HCT116 (cell line): ENCODE data around the gene SHISAL2B. TPM values are rescaled to one million over a fixed set of nuclear protein-coding genes. Genes with fewer than 3 reads are reported as not detected.

Experiments
- ATAC-seq: fragments of 200-7000 bp; cut with Tn5 transposase; 2 replicates; pipeline ENCODE4 v1.9.1; 2020; ENCODE audit warnings: mild to moderate bottlenecking, moderate library complexity
- BruUV-seq: library from RNA; stranded (reverse); fragments of 400-500 nt; replicated peaks from 2 replicates; lab custom pipeline; 2021; lab: Mats Ljungman, UMichigan
- CTCF ChIA-PET: fragments of 300-600 bp; sonication (Branson Sonifier 250); formaldehyde crosslinking; loops from one replicate; lab custom pipeline; 2021; ENCODE audit warnings: antibody characterized with exemption; lab: Charles Lee
- POLR2A ChIA-PET: fragments of 300-600, 350-600 bp; sonication (Branson Sonifier 250); formaldehyde crosslinking; loops from one replicate; lab custom pipeline; 2021; ENCODE audit warnings: antibody characterized with exemption; lab: Charles Lee
- RAD21 ChIA-PET, 2 experiments: fragments of 300-600 bp; sonication (Branson Sonifier 250); formaldehyde crosslinking; loops; one replicate each; lab custom pipeline; 2023; ENCODE audit warnings: low total read pairs in 2 of 2; ENCODE audit not compliant: uncharacterized antibody in 2 of 2, unreplicated experiment in 2 of 2, low non-redundant PET in 1 of 2; lab: Charles Lee
- DNase-seq: peaks from one replicate; pipeline ENCODE4 v3.0.0-alpha.2; 2010; ENCODE audit warnings: low read depth, low spot score
- H2AFZ ChIP-seq: fragments of 200-600 bp; shearing (Covaris generic), sonication (generic); 2 replicates; pipeline ENCODE4 v1.6.1; 2017; ENCODE audit warnings: low read depth, mixed run types, mixed read lengths, antibody characterized with exemption, low read length; ENCODE audit not compliant: poor library complexity, severe bottlenecking
- H3K27ac ChIP-seq: 2 replicates; pipeline ENCODE4 v1.5.1; 2012; ENCODE audit warnings: low read depth, low read length
- H3K27me3 ChIP-seq: fragments of 200-600 bp; sonication (generic); 2 replicates; pipeline ENCODE4 v1.6.1; 2016; ENCODE audit warnings: mixed run types, low read length, mixed read lengths; ENCODE audit not compliant: insufficient read depth
- H3K36me3 ChIP-seq, 2 experiments: fragments of 200-500 bp in 1 of 2; fragments of 200-600 bp in 1 of 2; sonication (Bioruptor generic) in 1 of 2; sonication (generic) in 1 of 2; 2 replicates each; pipeline versions ENCODE4 v1.5.1 to v1.6.1; 2014 to 2016; ENCODE audit warnings: low read length in 2 of 2, inconsistent platforms in 1 of 2, mixed read lengths in 1 of 2, mixed run types in 1 of 2; ENCODE audit not compliant: insufficient read depth in 2 of 2, control insufficient read depth in 1 of 2
- H3K4me1 ChIP-seq, 2 experiments: fragments of 200-600 bp in 1 of 2; sonication (generic) in 1 of 2; 2 replicates each; pipeline versions ENCODE4 v1.5.1 to v1.6.1; 2012 to 2017; ENCODE audit warnings: low read length in 2 of 2, inconsistent platforms in 1 of 2, mild to moderate bottlenecking in 1 of 2, mixed read lengths in 1 of 2, mixed run types in 1 of 2, moderate library complexity in 1 of 2; ENCODE audit not compliant: insufficient read depth in 2 of 2, control insufficient read depth in 1 of 2
- H3K4me2 ChIP-seq: fragments of 200-600 bp; sonication (generic); 2 replicates; pipeline ENCODE4 v1.6.1; 2017; ENCODE audit warnings: mixed run types, low read length, mixed read lengths
- H3K4me3 ChIP-seq, 2 experiments: fragments of 200-600 bp in 1 of 2; sonication (generic) in 1 of 2; replicated peaks in 1 of 2; 2 replicates each; pipeline ENCODE4 v1.5.1; 2011 to 2016; ENCODE audit warnings: low read length in 2 of 2, control low read depth in 1 of 2, low read depth in 1 of 2, mild to moderate bottlenecking in 1 of 2, mixed read lengths in 1 of 2, mixed run types in 1 of 2
- H3K79me2 ChIP-seq: fragments of 200-600 bp; sonication (generic); 2 replicates; pipeline ENCODE4 v1.6.1; 2017; ENCODE audit warnings: mild to moderate bottlenecking, mixed run types, low read length, moderate library complexity, mixed read lengths; ENCODE audit not compliant: insufficient read depth
- H3K9ac ChIP-seq: fragments of 200-600 bp; sonication (generic); 2 replicates; pipeline ENCODE4 v1.6.1; 2016; ENCODE audit warnings: low read length, mixed read lengths
- H3K9me2 ChIP-seq: fragments of 200-600 bp; sonication (generic), shearing (Covaris generic); 2 replicates; pipeline ENCODE4 v1.6.1; 2017; ENCODE audit warnings: mixed run types, mild to moderate bottlenecking, moderate library complexity; ENCODE audit not compliant: insufficient read depth
- H3K9me3 ChIP-seq, 2 experiments: fragments of 200-500 bp in 1 of 2; fragments of 200-600 bp in 1 of 2; sonication (Bioruptor generic) in 1 of 2; sonication (generic) in 1 of 2; 2 replicates each; pipeline ENCODE4 v1.6.1; 2014 to 2017; ENCODE audit warnings: low read length in 2 of 2, mixed read lengths in 2 of 2, inconsistent platforms in 1 of 2, low read depth in 1 of 2, mild to moderate bottlenecking in 1 of 2, mixed run types in 1 of 2, moderate library complexity in 1 of 2; ENCODE audit not compliant: control insufficient read depth in 1 of 2, insufficient read depth in 1 of 2
- H4K20me1 ChIP-seq: fragments of 200-600 bp; sonication (generic), shearing (Covaris generic); 2 replicates; pipeline ENCODE4 v1.6.1; 2017; ENCODE audit warnings: mixed run types, mild to moderate bottlenecking, moderate library complexity; ENCODE audit not compliant: insufficient read depth
- CBX3 ChIP-seq: IDR thresholded peaks from 2 replicates; pipeline ENCODE4 v1.6.1; 2012; ENCODE audit warnings: low read depth
- CEBPB ChIP-seq: IDR thresholded peaks from 2 replicates; pipeline ENCODE4 v1.6.1; 2012; ENCODE audit warnings: low read depth
- EGR1 ChIP-seq: IDR thresholded peaks from 2 replicates; pipeline ENCODE4 v1.6.1; 2012; ENCODE audit warnings: low read depth
- EZH2phosphoT487 ChIP-seq: fragments of 200-600 bp; IDR thresholded peaks from 2 replicates; pipeline ENCODE4 v1.6.1; 2018; ENCODE audit warnings: antibody characterized with exemption, borderline replicate concordance
- POLR2A ChIP-seq: IDR thresholded peaks from 2 replicates; pipeline ENCODE4 v1.7.0; 2011; ENCODE audit warnings: borderline replicate concordance; ENCODE audit not compliant: insufficient read depth, insufficient read length; ENCODE audit errors: extremely low read depth
- RAD21 ChIP-seq: IDR thresholded peaks from 2 replicates; pipeline ENCODE4 v1.6.1; 2012; ENCODE audit warnings: low read depth, mild to moderate bottlenecking
- SIN3A ChIP-seq: IDR thresholded peaks from 2 replicates; pipeline ENCODE4 v1.6.1; 2012; ENCODE audit warnings: low read depth
- SP1 ChIP-seq: IDR thresholded peaks from 2 replicates; pipeline ENCODE4 v1.6.1; 2012; ENCODE audit warnings: low read depth
- SRF ChIP-seq: IDR thresholded peaks from 2 replicates; pipeline ENCODE4 v1.6.1; 2012; ENCODE audit warnings: low read depth
- ZFX ChIP-seq: fragments of 450-650 bp; IDR thresholded peaks from 2 replicates; pipeline ENCODE4 v1.6.1; 2017
- ZNF274 ChIP-seq: fragments of 200-500 bp; sonication (Bioruptor generic); IDR thresholded peaks from 2 replicates; pipeline ENCODE4 v1.6.1; 2014; ENCODE audit warnings: mild to moderate bottlenecking, low read depth, low read length, inconsistent platforms
- intact Hi-C: fragments of 100-400 bp; cut with micrococcal nuclease; formaldehyde crosslinking; loops from 2 replicates; pipeline ENCODE4 v1.10.0; 2022
- total RNA-seq: library from RNA; stranded (reverse); gene quantifications from one replicate; pipeline ENCODE4 v1.2.1, GENCODE V29; 2021; ENCODE audit not compliant: unreplicated experiment
- TF ChIP-seq, protein P1 (sequence below), 3 experiments: fragments of 200-600 bp in 1 of 3; sonication (generic) in 1 of 3; IDR thresholded peaks in 2 of 3; conservative IDR thresholded peaks in 1 of 3; 2 replicates each; pipeline ENCODE4 v1.5.1; 2012 to 2017; ENCODE audit warnings: low read depth in 2 of 3, low read length in 2 of 3, antibody characterized with exemption in 1 of 3, borderline replicate concordance in 1 of 3, control low read depth in 1 of 3, mild to moderate bottlenecking in 1 of 3, mixed read lengths in 1 of 3, mixed run types in 1 of 3, moderate library complexity in 1 of 3; ENCODE audit not compliant: insufficient read depth in 1 of 3
- TF ChIP-seq, protein P2 (sequence below): IDR thresholded peaks from 2 replicates; pipeline ENCODE4 v1.6.1; 2011; ENCODE audit warnings: mild to moderate bottlenecking, low read length, moderate library complexity; ENCODE audit not compliant: insufficient replicate concordance; ENCODE audit errors: extremely low read depth

SHISAL2B gene
- total RNA-seq, 1 experiment from 2014 or later, result not detected

DNA sequence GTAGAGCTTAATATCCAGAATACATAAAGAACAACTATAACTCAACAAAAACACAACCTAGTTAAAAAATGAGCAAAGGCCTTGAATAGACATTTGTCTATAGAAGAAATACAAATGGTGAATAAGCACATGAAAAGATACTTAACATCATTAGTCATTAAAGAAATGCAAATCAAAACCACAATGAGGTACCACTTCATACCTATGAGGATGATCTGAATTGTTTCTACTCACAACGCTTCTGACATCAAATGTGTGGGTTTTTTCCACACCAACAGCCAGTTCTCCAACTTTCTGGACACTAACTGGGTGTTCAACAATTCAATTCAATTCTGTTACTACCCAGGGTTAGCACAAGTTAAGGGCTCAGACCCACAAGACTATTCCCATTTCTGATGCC is 56.1 kb downstream of the SHISAL2B start:
- no TSS peak for BruUV-seq
- H3K9me2 ChIP-seq, result no peaks in the 10 kb centered on the region
- no peaks in the 10 kb centered on the region for H3K36me3 ChIP-seq
- H3K79me2 ChIP-seq, result peaks cover 3% of the 10 kb centered on the region; the same call in 1 of the 2 replicates
- no peak for TF ChIP-seq ZNF274
- TF ChIP-seq, protein P1, sequence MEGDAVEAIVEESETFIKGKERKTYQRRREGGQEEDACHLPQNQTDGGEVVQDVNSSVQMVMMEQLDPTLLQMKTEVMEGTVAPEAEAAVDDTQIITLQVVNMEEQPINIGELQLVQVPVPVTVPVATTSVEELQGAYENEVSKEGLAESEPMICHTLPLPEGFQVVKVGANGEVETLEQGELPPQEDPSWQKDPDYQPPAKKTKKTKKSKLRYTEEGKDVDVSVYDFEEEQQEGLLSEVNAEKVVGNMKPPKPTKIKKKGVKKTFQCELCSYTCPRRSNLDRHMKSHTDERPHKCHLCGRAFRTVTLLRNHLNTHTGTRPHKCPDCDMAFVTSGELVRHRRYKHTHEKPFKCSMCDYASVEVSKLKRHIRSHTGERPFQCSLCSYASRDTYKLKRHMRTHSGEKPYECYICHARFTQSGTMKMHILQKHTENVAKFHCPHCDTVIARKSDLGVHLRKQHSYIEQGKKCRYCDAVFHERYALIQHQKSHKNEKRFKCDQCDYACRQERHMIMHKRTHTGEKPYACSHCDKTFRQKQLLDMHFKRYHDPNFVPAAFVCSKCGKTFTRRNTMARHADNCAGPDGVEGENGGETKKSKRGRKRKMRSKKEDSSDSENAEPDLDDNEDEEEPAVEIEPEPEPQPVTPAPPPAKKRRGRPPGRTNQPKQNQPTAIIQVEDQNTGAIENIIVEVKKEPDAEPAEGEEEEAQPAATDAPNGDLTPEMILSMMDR (IDR thresholded peaks at IDR 0.05 in 2 of 3, conservative IDR thresholded peaks at IDR 0.05 in 1 of 3; ENCODE audit: borderline replicate concordance in 1 of 3, insufficient read depth in 1 of 3, low read depth in 2 of 3, low read length in 2 of 3), result no peak
- TF ChIP-seq EGR1, result no peak
- no peak for TF ChIP-seq CEBPB
- TF ChIP-seq EZH2phosphoT487, result no peak
- no peak for TF ChIP-seq POLR2A
- TF ChIP-seq, protein P2, sequence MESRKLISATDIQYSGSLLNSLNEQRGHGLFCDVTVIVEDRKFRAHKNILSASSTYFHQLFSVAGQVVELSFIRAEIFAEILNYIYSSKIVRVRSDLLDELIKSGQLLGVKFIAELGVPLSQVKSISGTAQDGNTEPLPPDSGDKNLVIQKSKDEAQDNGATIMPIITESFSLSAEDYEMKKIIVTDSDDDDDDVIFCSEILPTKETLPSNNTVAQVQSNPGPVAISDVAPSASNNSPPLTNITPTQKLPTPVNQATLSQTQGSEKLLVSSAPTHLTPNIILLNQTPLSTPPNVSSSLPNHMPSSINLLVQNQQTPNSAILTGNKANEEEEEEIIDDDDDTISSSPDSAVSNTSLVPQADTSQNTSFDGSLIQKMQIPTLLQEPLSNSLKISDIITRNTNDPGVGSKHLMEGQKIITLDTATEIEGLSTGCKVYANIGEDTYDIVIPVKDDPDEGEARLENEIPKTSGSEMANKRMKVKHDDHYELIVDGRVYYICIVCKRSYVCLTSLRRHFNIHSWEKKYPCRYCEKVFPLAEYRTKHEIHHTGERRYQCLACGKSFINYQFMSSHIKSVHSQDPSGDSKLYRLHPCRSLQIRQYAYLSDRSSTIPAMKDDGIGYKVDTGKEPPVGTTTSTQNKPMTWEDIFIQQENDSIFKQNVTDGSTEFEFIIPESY, result no peak
- no peak for TF ChIP-seq CBX3
- TF ChIP-seq SRF, result no peak
- no peak for TF ChIP-seq SIN3A
- TF ChIP-seq ZFX, result no peak
- no peak for TF ChIP-seq SP1
- no peak for TF ChIP-seq RAD21
- TF ChIP-seq, all 23 proteins: peak for 0
- no peaks in the 10 kb centered on the region for H4K20me1 ChIP-seq
- no peak overlapping the region for H3K4me3 ChIP-seq
- H3K9ac ChIP-seq, result no peak overlapping the region
- H3K9me3 ChIP-seq, result no peaks in the 10 kb centered on the region
- DNase-seq, result no peak
- POLR2A ChIA-PET, result no interaction called here
- intact Hi-C loops, result no loop called here
- ATAC-seq, result no peak
- no peak overlapping the region for H3K27ac ChIP-seq
- no peak overlapping the region for H3K4me2 ChIP-seq
- H3K4me1 ChIP-seq, result no peaks in the 10 kb centered on the region
- RAD21 ChIA-PET, result no interaction called here
- H3K27me3 ChIP-seq, result no peaks in the 10 kb centered on the region
- CTCF ChIA-PET, result no interaction called here
- no peak overlapping the region for H2AFZ ChIP-seq
